ENCODE data around the gene RORC. TPM values are rescaled to one million over a fixed set of nuclear protein-coding genes. Genes with fewer than 3 reads are reported as not detected.

The RORC gene
- total RNA-seq, 2 donors from 2014 or later = 20.5 to 27.7 TPM

- intact Hi-C loops (cut with DNase I) = no loop called here
- Histone ChIP-seq H3K9me3 (no peaks in the 10 kb centered on the region), H3K4me1 (no peaks in the 10 kb centered on the region), H3K4me3 (no peak overlapping the region), H3K27ac (no peak overlapping the region), H3K27me3 (no peaks in the 10 kb centered on the region), H3K36me3 (no peaks in the 10 kb centered on the region), H3K9ac (ENCODE audit: low read depth in 2 of 2, low read length in 2 of 2) (no peak overlapping the region)
- no peak for TF ChIP-seq CTCF (IDR thresholded peaks at IDR 0.05)
- DNase-seq = no peak
These were observed 11.5 kb downstream of the RORC start for GRCh38 chr1:151819976-151820623.

GRCh38 chr1:151819227-151819835, 12.3 kb downstream of the RORC start:
- no peak overlapping the region for H3K9ac ChIP-seq (ENCODE audit: low read depth in 2 of 2, low read length in 2 of 2)
- TF ChIP-seq CTCF (IDR thresholded peaks at IDR 0.05) = no peak
- no peak overlapping the region for H3K4me3 ChIP-seq
- no peak overlapping the region for H3K27ac ChIP-seq
- no peaks in the 10 kb centered on the region for H3K36me3 ChIP-seq
- H3K27me3 ChIP-seq = no peaks in the 10 kb centered on the region
- intact Hi-C loops (cut with DNase I) = no loop called here
- H3K9me3 ChIP-seq = no peaks in the 10 kb centered on the region
- no peaks in the 10 kb centered on the region for H3K4me1 ChIP-seq
- no peak for DNase-seq

- Histone ChIP-seq H3K9ac (ENCODE audit: low read depth in 2 of 2, low read length in 2 of 2) (no peak overlapping the region), H3K27ac (no peak overlapping the region), H3K4me1 (no peaks in the 10 kb centered on the region), H3K4me3 (no peak overlapping the region), H3K27me3 (no peaks in the 10 kb centered on the region), H3K9me3 (no peaks in the 10 kb centered on the region), H3K36me3 (no peaks in the 10 kb centered on the region)
- DNase-seq = no peak
- intact Hi-C loops (cut with DNase I) = no loop called here
- no peak for TF ChIP-seq CTCF (IDR thresholded peaks at IDR 0.05)
These were observed 14.3 kb downstream of the RORC start for GRCh38 chr1:151817353-151817730.

- Histone ChIP-seq H3K9me3 (no peaks in the 10 kb centered on the region), H3K36me3 (no peaks in the 10 kb centered on the region), H3K27me3 (no peaks in the 10 kb centered on the region), H3K9ac (ENCODE audit: low read depth in 2 of 2, low read length in 2 of 2) (no peak overlapping the region), H3K27ac (no peak overlapping the region), H3K4me1 (no peaks in the 10 kb centered on the region), H3K4me3 (no peak overlapping the region)
- intact Hi-C loops (cut with DNase I) = no loop called here
- DNase-seq = no peak
- TF ChIP-seq CTCF (IDR thresholded peaks at IDR 0.05) = no peak
These were observed 14.9 kb downstream of the RORC start for GRCh38 chr1:151816548-151817352.

- Histone ChIP-seq H3K36me3 (no peaks in the 10 kb centered on the region), H3K4me1 (no peaks in the 10 kb centered on the region), H3K27me3 (no peaks in the 10 kb centered on the region), H3K9ac (ENCODE audit: low read depth in 2 of 2, low read length in 2 of 2) (no peak overlapping the region), H3K27ac (no peak overlapping the region), H3K9me3 (no peaks in the 10 kb centered on the region), H3K4me3 (no peak overlapping the region)
- no peak for TF ChIP-seq CTCF (IDR thresholded peaks at IDR 0.05)
- DNase-seq = no peak
- intact Hi-C loops (cut with DNase I) = no loop called here
These were observed 15.8 kb downstream of the RORC start for GRCh38 chr1:151815716-151816327.

All from colonic mucosa (tissue), 4 donors.